ENCODE data around the gene DBNDD2.

Gene DBNDD2

GRCh38 chr20:45387274-45387673 is 20.8 kb upstream of the DBNDD2 start:
- DNase-seq (ENCODE audit: low spot score), result no peak

- DNase-seq (ENCODE audit: low spot score), result no peak
Measured at GRCh38 chr20:45390931-45391330, 17.2 kb upstream of the DBNDD2 start.

- no peak for DNase-seq (ENCODE audit: low spot score)
Measured at GRCh38 chr20:45391559-45391958, 16.5 kb upstream of the DBNDD2 start.

GRCh38 chr20:45392733-45393132 is 15.4 kb upstream of the DBNDD2 start:
- DNase-seq (ENCODE audit: low spot score), result no peak

- no peak for DNase-seq (ENCODE audit: low spot score)
Measured at GRCh38 chr20:45394221-45395113, 13.6 kb upstream of the DBNDD2 start.

- DNase-seq (ENCODE audit: low spot score), result no peak
Measured at GRCh38 chr20:45395114-45395415, 13.0 kb upstream of the DBNDD2 start.

GRCh38 chr20:45399018-45399417 is 9.1 kb upstream of the DBNDD2 start:
- DNase-seq (ENCODE audit: low spot score), result no peak

GRCh38 chr20:45400346-45401031 is 7.6 kb upstream of the DBNDD2 start:
- no peak for DNase-seq (ENCODE audit: low spot score)

GRCh38 chr20:45402946-45403345 is 5.1 kb upstream of the DBNDD2 start:
- DNase-seq (ENCODE audit: low spot score), result peak; percentile 26

- DNase-seq (ENCODE audit: low spot score), result no peak
Measured at GRCh38 chr20:45404438-45404837, 3.7 kb upstream of the DBNDD2 start.

GRCh38 chr20:45405571-45406259 is 2.4 kb upstream of the DBNDD2 start:
- DNase-seq (ENCODE audit: low spot score), result peak; percentile 65

- peak; percentile 70 for DNase-seq (ENCODE audit: low spot score)
Measured at GRCh38 chr20:45406260-45407066, 1.6 kb upstream of the DBNDD2 start.

- peak; percentile 57 for DNase-seq (ENCODE audit: low spot score)
Measured at GRCh38 chr20:45407067-45407745, 883 bp upstream of the DBNDD2 start.

- DNase-seq (ENCODE audit: low spot score), result no peak
Measured at GRCh38 chr20:45408646-45409213, 641 bp downstream of the DBNDD2 start.

GRCh38 chr20:45409521-45410272 is 1.6 kb downstream of the DBNDD2 start:
- no peak for DNase-seq (ENCODE audit: low spot score)

- no peak for DNase-seq (ENCODE audit: low spot score)
Measured at GRCh38 chr20:45410887-45411286, 2.8 kb downstream of the DBNDD2 start.

GRCh38 chr20:45412653-45413052 is 4.6 kb downstream of the DBNDD2 start:
- no peak for DNase-seq (ENCODE audit: low spot score)

GRCh38 chr20:45413479-45413878 is 5.4 kb downstream of the DBNDD2 start:
- DNase-seq (ENCODE audit: low spot score), result no peak

- DNase-seq (ENCODE audit: low spot score), result peak; percentile 89
Measured at GRCh38 chr20:45415822-45416637, 7.9 kb downstream of the DBNDD2 start, which contains the start of gene PIGT. Gene PIGT (plus strand): TSS chr20:45416141. CDS start chr20:45416157, 16 bp downstream.
